GM19099 (cell line): ENCODE results near the gene MINDY2.

Source experiments
- POLR2A ChIP-seq: IDR thresholded peaks from 3 replicates; pipeline ENCODE4 v1.6.1; 2011; ENCODE audit warnings: low read depth; ENCODE audit not compliant: insufficient read length; ENCODE audit errors: extremely low read depth

Gene MINDY2

GRCh38 chr15:58862326-58862725 lies 91.2 kb downstream of the MINDY2 start:
- TF ChIP-seq POLR2A, result no peak

- no peak for TF ChIP-seq POLR2A
Measured at GRCh38 chr15:58864602-58865424, 93.7 kb downstream of the MINDY2 start.

DNA sequence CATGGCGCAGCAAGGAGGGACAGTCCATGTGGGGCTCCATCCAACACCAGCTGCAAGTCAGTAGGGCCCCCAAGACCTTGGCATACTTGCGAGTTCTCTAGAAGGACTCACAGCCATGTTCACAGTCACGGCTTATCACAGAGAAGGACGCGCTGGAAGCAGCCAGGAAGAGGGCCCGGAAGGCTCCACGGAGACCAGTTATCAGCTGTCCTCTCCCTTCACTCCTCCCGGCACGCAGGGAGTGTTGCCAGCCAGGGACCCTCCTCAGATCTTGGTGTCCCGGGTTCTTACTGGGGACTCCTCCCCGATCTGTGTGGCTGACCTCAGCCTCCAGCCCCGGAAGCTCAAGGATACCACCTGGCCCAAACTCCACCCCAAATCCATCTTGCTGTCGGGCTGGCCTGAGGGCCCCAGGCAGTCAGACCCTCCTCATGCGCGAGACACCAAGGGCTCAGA lies 94.4 kb downstream of the MINDY2 start:
- TF ChIP-seq POLR2A, result no peak

- no peak for TF ChIP-seq POLR2A
Measured at GRCh38 chr15:58867926-58868325, 96.8 kb downstream of the MINDY2 start.

DNA sequence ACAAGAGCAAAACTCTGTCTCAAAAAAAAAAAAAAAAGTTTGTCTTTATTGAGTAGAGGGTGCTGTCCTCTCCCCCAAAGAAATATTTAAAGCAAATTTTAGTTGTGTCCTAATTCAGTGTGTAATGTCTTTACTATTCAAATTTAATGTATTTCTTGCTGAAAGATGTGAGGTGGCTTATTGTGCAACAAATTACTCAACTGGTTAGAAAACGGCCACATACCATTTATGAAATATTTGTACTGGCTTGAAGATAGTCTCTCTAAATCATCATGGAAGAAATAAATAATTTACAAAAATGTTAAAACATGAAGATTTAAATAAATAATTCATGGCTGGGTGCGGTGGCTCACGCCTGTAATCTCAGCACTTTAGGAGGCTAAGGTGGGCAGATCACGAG lies 99.3 kb downstream of the MINDY2 start:
- no peak for TF ChIP-seq POLR2A

DNA sequence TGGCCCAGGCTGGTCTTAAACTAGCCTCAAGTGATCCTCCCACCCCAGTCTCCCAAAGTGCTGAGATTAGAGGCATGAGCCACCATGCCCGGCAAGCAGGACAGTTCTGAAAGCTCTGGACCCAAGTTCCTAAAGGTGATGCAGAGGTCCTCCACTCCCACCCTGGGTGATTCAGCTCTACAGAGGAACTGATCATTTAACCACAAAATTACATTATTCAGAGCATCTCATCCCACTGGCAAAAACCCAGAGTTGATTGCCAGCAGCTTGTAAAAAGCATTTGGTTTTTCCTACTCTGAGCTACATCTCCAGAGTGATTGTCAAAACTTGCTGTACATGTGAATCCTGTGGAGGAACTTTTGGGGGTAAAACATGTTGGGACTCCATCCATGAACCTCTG lies 102.2 kb downstream of the MINDY2 start:
- no peak for TF ChIP-seq POLR2A

GRCh38 chr15:58875343-58875742 lies 104.2 kb downstream of the MINDY2 start:
- TF ChIP-seq POLR2A, result no peak

DNA sequence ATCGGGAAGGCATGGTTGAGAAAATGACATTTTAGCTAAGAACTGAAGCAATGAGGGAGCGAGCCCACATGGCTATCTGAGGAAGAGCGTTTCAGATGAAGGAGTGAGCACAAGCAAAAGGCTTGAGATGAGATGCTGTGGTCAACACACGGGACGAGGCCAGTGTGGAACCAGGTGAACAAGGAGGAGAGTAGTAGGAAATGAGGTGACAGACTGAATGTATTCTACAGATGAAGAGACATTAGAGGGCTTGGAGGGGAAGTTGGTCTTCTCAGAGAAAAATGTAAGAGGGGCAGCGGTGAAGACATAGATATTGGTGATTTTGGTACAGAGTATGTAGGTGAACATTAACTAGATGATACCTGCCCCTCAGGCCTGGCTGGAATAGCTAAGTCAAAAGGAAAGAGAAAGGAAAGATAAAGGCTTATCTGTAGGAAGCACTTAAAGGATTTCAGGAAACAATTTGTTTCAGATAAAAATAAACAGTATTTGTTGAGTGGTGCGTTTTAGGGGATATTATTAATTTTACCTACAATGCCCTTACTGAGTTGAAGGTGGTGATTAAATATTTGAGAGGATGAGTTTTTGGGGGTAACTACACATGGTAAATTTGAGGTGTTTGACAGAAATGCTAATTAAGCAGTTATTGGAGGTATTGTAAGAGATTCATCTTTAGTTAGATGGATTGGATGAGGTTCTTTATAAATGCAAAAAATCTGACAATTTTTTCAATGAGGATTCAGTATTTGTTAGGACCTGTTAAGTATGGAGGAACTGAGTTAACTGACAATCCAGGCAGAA lies 105.4 kb downstream of the MINDY2 start:
- TF ChIP-seq POLR2A, result no peak

GRCh38 chr15:58877999-58878825 lies 107.1 kb downstream of the MINDY2 start:
- TF ChIP-seq POLR2A, result no peak

- TF ChIP-seq POLR2A, result no peak
Measured at GRCh38 chr15:58880320-58880719, 109.2 kb downstream of the MINDY2 start.

DNA sequence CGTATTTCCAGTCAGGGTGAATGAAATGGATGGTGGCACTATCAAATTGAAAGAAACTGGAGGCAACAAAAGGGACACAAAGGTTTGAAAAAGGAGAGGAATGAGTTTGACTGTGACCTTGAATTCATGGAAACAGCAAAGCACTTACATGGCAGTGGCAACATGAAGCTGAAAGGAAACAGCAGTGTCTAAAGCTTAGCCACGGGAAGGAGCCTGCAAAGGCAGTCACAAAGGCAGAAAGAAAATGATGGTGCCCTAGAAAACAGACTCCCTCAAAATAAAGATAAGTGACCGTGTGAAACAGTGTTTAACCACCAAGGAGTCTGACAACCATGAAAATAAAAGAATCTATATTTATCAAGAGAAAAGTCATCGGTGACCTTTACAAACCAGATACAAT lies 111.1 kb downstream of the MINDY2 start:
- no peak for TF ChIP-seq POLR2A

GRCh38 chr15:58886921-58887320 lies 115.8 kb downstream of the MINDY2 start:
- TF ChIP-seq POLR2A, result no peak

DNA sequence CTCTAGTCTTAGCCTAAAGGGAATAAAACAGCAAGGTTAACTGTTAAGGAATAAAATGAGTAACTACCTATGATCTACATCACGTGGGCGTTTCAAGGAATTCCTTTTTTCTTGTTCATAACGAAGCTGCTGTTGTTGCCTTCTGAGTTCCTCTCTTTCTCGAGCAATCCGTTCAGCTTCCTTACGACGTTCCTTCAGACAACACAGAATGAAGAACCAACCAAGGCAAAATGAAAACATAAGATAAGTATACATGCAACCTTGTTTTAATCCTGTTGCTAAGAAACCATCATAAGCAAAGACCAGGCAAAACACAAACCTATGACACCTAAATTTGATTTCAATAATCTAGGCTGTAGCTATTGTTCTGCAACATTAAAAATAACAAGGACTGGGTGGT lies 118.3 kb downstream of the MINDY2 start:
- TF ChIP-seq POLR2A, result no peak

DNA sequence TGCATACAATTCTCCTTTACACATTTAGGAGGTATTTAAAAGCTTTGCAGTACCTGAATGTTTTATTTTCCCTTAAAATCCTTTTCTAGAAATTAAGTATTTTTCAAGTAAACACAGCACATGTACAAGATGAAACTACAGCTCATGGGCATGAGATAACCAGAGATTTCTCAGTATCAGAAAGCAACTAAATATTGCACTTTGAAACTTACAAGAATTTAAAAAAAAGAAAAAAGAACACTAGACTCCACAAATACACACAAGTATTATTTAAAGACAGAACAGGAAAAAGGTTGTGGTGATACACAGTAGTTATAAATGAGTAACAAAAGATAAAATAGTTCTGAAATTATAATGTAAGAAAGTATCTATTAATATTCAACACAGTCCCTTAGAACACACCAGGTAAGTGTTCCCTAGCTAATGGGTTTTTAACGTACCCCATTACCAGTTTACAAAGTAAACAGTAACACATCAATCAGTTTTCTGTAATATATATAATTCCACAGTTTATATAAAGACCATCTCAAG lies 127.1 kb downstream of the MINDY2 start:
- no peak for TF ChIP-seq POLR2A

GRCh38 chr15:58900631-58901030 lies 129.5 kb downstream of the MINDY2 start:
- TF ChIP-seq POLR2A, result no peak
